GM12892 (cell line): ENCODE measurements around the gene MRPL20.
A peak's percentile ranks its signal among the peaks of the same experiment; 100 is the strongest.
"Not testable (repeated sequence)": the region's sequence is repeated elsewhere in the genome, so short reads cannot be mapped to it uniquely, and the experiment has no call there.

Experiments used
- DNase-seq: peaks from one replicate; pipeline ENCODE4 v3.0.0; 2011; ENCODE audit not compliant: insufficient read length
- FAIRE-seq: peaks from 2 replicates; lab custom pipeline; 2011; peaks lifted over from hg19 to GRCh38; lab: Jason Lieb, UNC
- POLR2A ChIP-seq: IDR thresholded peaks from 2 replicates; pipeline ENCODE4 v1.6.1; 2011; ENCODE audit warnings: low read depth, low read length, control low read depth
- POLR2AphosphoS5 ChIP-seq: IDR thresholded peaks from 2 replicates; pipeline ENCODE4 v1.6.1; 2011; ENCODE audit warnings: low read depth, low read length, control low read depth
- TAF1 ChIP-seq: IDR thresholded peaks from 2 replicates; pipeline ENCODE4 v1.6.1; 2011; ENCODE audit warnings: low read depth, mild to moderate bottlenecking, control low read depth, low read length, borderline replicate concordance

The MRPL20 gene

DNA sequence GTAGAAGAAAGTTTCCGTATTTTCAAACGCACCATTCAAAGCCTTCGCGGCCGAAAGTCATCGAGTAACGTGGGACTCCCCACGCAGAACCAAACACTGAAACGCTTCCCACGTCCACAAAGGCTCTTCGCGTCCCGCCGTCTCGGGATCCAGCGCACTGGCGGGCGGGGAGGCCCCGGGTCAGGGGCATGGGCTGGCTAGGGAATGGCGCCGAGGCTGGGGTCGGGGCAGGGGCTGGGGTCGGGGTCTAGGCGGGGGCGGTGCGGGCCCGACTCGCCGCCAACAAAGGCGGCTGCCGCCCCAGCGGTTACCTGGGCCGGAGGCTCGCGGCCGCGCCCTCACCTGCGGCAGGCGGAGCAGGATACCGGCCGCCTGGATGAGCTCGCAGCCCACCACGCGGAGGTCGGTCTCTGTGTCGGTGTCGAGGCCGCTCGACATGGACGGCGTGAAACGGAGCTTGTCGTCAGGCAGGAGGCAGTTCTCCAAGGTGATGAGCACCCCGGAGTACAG is 8.4 kb downstream of the MRPL20 start:
- DNase-seq (no peak), FAIRE-seq (no peak)
- TF ChIP-seq POLR2AphosphoS5, result peak; percentile 53; the same call in 1 of the 2 replicates
- TF ChIP-seq POLR2A, result no peak

DNA sequence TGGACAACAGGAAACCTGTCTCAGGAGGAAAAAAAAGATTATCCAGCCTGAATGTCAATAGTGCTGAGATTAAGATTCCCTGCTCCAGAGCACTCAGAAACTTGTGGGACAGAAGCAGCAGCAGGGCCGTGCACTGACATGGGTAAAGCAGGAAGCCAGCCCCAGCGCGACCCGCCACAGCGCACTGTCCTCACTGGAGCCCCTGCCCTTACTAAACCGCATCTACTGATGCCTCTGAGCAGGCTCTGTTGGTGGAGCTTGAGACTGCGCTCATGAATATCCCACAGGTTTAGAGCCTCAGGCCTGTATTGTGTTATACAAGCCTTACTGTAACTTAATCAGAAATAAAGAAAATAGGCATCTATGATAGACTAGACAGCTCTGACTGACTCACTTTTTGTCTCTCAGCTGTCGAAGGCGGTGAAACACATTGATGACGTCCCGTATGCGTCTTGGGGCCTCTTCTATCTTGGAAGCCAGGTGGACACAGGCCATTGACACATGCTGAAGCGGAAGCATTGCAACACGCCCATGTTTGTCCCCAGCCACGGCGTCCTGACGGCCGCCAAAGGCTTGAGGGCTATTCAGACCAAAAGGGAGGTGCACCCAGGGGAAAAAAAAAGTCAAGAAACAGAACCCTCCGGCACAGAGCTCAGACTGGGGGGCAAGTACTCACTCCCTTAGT is 9.1 kb downstream of the MRPL20 start:
- FAIRE-seq (no peak), DNase-seq (no peak)
- TF ChIP-seq POLR2AphosphoS5, result no peak
- no peak for TF ChIP-seq TAF1
- no peak for TF ChIP-seq POLR2A

DNA sequence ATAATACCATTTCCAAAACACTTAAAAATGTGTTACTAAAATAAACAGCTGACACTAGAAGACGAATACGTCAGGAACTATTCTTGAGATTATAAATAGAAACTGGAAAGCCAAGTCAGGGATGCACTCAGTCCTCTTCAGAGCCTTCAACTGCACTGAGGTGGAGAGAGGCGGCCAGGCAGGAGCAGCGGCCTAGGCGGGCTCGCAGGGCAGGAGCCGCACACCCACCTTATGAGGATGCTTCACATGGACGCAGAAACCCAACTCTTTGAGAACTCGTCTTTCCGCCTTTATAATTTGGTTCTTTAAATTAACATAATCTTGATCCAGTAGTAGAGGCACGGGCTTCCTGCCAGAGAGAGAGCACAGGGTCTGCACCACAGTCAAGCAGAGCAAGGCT is 11.9 kb downstream of the MRPL20 start:
- TF ChIP-seq POLR2A (no peak), TAF1 (no peak), POLR2AphosphoS5 (no peak)
- no peak for FAIRE-seq
- DNase-seq, result no peak

DNA sequence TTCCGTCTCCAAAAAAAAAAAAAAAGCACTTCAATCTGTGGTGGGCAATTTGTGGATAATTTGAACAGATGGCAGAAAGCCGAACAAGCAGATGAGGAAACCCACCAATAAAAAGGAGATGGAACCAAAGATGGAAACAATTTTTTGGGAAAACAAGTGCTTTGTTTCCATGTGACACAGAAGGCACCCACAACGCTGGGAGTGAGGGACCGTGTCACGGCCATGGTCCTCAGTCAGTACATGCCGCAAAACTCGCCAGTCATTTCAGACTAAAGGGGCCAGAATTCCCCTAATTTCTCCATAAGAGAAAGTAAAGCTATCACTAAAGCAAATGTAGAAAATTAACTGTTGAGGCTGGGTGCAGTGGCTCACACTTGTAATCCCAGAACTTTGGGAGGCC is 13.0 kb downstream of the MRPL20 start:
- FAIRE-seq, result no peak
- DNase-seq, result no peak
- TF ChIP-seq POLR2AphosphoS5 (no peak), POLR2A (no peak), TAF1 (no peak)

DNA sequence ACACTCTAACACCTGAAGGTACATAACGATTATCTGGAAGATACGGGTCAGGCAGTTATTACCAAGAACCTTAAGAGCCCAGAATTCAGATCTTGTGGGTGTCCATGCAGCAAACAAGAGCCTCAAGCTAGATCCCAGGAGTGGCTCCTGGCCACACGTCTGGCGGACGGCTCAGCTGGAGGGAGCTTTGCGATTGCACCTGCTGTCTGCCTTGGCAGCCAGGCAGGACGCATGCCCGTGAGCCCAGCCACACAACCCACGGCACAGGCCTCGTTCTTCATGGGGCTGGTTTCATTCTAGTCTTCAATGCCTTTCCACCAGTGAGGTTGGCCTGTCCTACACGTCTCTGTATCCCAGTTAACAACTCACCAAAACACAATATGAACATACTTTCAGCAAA is 13.7 kb downstream of the MRPL20 start:
- TF ChIP-seq POLR2A (peak; percentile 34), TAF1 (no peak)
- FAIRE-seq (no peak), DNase-seq (no peak)

DNA sequence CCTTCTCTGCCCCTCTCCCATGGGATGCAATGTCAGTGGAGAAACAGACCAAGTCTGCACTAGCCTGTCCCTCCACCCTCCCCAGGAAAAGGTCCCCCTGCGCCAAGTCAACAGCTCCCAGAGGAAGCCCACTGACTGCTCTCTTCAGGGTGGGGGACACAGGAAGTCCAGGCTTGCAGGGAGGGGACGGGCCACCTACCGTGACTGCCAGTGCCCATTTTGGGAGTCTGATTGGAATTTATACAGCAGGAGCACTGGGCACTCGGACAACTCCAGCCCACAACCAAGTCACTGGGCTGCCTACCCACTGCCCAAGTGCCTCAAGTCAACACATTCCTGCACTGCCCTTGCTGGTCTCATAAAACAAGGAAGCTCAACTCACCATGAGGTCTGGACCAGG is 14.1 kb downstream of the MRPL20 start:
- FAIRE-seq (no peak), DNase-seq (no peak)
- TF ChIP-seq POLR2A, result no peak
- no peak for TF ChIP-seq POLR2AphosphoS5
- no peak for TF ChIP-seq TAF1

DNA sequence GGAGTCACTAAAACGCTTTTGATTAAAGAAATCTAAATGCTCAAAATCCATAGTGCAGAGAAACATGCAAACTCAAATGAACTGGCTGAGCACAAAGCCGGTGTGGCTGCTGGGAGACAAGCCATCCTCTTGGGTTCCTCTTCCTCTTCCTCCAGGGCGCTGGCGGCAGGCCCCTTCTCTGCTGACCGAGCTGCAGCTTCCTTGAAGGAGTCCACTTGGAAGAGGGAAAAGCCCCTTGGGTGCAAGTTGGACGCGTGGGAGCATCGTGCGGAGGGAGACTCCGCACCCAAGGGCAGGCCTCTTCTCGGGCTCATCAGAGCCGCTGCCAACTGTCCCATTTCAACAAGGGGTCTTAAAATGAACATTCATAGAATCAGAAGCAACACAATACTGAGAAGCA is 15.9 kb downstream of the MRPL20 start:
- FAIRE-seq (no peak), DNase-seq (no peak)
- no peak for TF ChIP-seq POLR2A
- no peak for TF ChIP-seq POLR2AphosphoS5
- TF ChIP-seq TAF1, result no peak

DNA sequence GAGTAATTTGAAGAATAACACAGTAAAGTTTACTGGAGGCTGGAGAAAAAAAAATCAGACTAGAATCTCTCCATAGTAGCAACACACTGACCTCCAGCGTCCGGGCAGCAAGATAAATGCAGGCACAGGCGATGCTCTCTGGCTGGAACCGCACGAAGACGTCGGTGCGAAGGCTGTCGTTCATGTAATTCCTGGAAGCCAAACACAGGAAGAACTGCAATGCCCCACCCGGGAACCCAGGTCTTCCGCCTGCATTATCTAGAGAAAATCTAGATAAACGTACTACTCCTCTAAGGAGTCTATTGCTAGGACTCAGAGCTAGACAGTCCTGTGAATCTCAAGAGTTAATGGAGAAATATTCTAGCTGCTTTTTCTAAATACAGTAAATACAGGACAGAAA is 16.4 kb downstream of the MRPL20 start:
- DNase-seq (no peak), FAIRE-seq (no peak)
- TF ChIP-seq POLR2A, result no peak
- TF ChIP-seq POLR2AphosphoS5, result no peak
- no peak for TF ChIP-seq TAF1

DNA sequence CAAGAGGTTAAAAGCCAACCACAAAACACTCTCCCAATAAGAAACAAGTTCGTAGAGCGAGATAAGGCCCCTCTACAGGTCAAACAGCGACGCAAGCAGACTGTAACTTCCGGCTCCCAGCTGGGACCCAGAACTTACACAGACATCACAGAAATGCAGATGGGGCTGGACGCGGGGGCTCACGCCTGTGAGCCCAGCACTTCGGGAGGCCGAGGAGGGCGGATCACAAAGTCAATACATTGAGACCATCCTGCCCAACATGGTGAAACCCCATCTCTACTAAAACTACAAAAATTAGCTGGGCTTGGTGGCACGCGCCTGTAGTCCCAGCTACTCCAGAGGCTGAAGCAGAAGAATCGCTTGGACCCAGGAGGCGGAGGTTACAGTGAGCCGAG is 19.0 kb downstream of the MRPL20 start:
- no peak for FAIRE-seq
- no peak for DNase-seq
- no peak for TF ChIP-seq POLR2AphosphoS5
- no peak for TF ChIP-seq TAF1
- no peak for TF ChIP-seq POLR2A

DNA sequence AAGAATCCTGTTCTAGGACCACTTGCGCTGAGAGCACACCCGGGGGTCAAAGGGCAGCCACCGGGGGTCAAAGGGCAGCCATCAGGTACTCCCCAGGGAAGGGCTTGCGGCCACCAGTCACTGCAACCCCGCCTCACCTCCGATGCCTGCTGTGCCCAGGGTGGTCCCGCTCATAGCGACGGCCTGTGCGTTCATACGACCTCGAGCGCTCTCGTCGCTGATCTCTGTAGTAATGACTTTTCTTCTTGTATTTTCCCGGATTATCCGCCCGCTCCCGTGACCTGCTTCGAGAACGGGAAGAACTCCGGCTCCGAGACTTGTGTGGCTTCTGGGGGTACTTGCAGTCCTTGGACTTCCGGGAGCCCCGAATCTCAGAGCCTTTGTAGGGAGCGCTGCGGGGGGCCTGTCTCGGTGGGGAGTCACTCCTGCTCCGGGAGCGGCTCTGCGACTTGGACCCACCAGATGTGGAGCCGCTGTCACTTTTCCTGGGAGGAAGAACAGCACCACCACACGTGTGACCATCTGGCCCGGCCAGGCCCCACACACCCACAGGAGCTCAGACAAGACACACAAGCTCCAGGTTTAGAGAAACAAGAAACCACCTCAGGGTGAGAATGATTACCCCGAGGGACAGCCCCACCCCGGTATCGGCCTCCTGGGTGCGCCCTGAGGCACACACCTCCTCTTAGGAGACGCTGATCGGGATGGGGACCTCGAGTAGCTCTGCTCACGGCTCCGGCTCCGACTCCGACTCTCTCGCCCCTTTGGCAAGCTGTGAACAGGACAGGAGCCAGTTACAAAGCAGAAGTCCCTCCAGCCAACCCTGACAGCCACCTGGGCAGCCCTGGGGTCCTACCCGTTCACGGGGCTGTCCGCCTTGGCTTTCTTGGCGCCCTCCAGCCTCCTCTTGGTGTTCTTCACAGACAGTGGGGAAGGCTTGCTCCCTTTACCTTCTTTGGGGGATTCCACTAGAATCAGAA is 19.7 kb downstream of the MRPL20 start:
- TF ChIP-seq POLR2A (no peak), POLR2AphosphoS5 (no peak), TAF1 (no peak)
- DNase-seq, result no peak
- no peak for FAIRE-seq

DNA sequence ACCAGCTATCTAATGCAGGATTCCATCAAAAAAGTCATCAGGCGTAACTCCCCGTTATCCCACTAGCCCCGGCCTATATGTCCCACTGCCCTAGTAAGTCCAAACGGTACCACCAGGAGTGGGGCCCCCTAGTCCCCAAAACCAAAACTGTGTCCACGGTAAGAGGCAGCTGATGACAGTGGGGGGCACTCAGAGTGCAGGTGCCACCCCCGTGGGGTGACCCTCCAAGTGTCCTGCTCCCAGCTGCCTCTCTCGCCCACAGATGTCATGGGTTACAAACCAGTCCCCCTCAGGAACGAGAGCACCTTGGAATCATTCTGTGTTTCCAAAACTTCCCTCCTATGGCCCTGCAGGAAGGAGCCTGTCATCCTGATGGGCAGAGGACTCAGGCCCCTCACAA is 21.2 kb downstream of the MRPL20 start:
- TF ChIP-seq POLR2A, result no peak; the same call in 1 of the 2 replicates
- peak; percentile 55; the same call in 1 of the 2 replicates for TF ChIP-seq POLR2AphosphoS5
- DNase-seq, result no peak
- FAIRE-seq, result no peak

DNA sequence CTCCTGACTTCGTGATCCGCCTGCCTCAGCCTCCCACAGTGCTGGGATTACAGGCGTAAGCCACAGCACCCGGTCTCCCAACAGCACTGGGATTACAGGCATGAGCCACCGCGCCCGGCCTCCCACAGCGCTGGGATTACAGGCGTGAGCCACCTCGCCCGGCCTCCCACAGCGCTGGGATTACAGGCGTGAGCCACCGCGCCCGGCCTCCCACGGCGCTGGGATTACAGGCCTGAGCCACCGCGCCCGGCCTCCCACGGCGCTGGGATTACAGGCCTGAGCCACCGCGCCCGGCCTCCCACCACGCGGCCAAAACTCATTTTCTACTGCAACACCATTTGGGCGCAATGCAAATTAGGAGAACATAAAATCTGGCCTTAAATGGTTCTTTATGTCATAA is 21.8 kb downstream of the MRPL20 start:
- not testable (repeated sequence) for FAIRE-seq, DNase-seq
